Stimulated activated CD8-positive, alpha-beta memory T cell treated with anti-CD3 and anti-CD28 coated beads, Interleukin-4, amount 100 ng/mL, for 48 hours (primary cell): ENCODE measurements around the gene SHANK1.
"Not testable (repeated sequence)": the region's sequence is repeated elsewhere in the genome, so short reads cannot be mapped to it uniquely, and the experiment has no call there.

Source experiments
- DNase-seq: peaks from one replicate; pipeline ENCODE4 v3.0.0-alpha.2; 2020

The SHANK1 gene

DNA sequence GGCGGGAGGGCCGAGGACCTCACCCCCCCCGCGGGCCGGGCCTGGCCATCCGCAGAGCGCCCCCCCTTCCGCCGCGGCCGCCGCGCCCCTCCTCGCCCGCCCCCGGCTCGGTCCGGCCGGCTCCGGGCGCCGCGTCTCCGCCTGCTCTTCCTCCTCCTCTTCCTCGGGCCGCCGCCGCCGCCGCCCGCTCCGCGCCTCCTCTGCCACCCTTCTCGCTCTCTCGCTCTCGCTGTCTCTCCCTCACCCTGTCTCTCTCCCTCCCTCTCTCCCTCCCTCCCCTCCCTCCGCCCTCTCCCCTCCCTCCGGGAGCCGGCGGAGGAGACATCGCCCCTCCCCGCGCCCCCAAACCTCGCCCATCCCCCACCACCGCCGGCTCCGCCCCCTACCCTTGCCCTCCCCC, at the start of gene SHANK1:
Gene SHANK1, minus strand, starts transcription at position 237 of the 400 bp plus-strand sequence. CDS start 2,883 bp downstream, outside the sequence.
- no peak for DNase-seq

DNA sequence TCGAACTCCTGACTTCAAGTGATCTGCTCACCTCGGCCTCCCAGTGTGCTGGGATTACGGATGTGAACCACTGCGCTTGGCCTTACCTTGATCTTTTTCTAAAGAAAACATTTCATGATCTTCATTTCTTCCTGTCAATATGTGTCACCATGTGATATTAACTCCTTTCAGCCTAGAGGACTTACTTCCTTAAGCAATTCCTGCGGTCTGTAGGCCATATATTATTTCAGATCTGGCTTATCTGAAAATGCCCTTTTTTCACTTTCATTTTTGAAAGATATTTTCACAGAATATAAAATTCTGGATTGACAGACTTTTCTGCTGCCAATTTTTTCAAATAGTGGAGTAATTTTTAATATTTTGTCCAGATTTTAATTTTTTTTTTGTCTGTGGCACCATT, 48.7 kb upstream of the SHANK1 start:
- no peak for DNase-seq

DNA sequence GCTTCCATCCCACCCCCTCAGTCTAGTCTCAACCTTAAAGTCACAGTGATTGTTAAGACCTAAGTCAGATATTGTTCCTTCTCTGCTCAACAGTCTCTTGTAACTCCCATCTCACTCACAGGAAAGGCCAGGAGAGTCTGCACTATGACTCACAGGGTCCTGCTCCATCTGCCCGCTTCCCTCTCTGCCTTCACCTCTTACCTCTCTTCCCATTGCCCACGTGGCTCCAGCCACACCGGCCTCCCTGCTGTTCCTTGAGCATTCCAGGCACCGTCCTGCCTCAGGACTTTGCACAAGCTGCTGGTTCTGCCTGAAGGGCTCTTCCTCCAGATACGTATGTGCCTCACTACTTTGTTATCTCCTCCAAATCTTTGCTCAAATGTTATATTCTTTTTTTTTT, 47.7 kb upstream of the SHANK1 start:
- DNase-seq, result not testable (repeated sequence)

DNA sequence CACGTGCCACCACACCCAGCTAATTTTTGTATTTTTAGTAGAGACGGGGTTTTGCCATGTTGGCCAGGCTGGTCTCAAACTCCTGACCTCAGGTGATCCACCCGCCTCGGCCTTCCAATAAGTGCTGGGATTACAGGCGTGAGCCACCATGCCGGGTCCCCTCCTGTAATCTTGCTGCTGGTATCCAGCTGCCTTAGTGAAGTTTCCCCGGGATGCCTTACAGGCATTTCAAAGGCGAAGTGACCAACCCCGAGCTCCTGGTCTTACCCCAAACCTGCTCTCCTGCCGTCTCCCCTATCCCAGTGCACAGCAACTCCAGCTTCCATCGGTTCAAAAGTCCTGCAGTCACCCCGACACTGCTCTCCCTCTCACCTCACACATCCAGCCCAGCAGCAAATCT, 47.1 kb upstream of the SHANK1 start:
- not testable (repeated sequence) for DNase-seq

DNA sequence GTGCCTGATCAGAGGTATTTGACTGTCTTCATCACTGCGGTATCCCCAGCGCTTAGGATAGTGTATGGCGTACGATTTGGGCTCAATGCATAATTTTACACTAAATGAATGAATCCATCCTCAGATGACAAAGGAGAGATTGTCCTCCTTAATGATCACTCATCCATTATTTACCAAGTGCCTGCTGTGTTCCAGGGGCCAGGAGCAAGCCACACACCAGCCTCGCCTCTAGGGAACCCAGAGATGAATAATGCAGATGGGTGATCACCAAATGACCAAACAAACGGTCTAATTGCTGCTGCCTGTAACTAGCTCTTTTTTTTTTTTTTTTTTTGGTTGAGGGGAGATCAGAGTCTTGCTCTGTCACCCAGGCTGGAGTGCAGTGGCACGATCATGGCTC, 44.8 kb upstream of the SHANK1 start:
- DNase-seq, result no peak

DNA sequence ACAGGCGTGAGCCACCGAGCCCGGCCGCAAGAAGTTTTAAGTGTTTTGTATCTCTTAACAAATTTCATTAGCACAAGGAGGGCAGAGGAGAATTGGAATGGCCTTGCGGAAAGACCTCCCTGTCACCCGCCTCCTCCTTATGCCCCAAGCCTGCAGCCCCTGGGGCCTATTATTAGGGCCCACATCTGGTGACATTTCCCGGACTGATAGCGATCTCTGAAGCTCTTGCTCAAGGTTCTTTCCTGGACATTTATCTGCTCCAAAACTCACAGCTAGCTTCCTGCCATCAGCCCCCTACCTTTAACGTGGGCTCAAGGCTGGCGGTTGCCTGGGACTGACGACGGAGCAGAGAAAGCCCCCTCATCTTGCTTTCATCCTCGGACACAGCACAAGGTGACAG, 43.9 kb upstream of the SHANK1 start:
- DNase-seq, result not testable (repeated sequence)

DNA sequence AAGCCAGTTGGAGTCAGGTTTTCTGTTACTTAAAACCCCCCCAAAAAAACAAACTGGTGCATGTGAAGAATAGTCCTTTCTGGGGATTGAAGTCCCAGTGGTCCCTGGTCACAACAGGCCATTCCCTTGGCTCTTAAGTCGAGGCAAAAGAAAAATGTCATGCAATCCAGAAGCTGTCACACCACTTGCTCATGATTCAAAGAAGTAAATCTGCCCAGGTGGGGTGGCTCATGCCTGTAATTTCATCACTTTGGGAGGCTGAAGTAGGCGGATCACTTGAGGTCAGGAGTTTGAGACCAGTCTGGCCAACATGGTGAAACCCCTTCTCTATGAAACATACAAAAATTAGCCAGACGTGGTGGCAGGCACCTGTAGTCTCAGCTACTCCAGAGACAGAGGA, 41.9 kb upstream of the SHANK1 start:
- not testable (repeated sequence) for DNase-seq

DNA sequence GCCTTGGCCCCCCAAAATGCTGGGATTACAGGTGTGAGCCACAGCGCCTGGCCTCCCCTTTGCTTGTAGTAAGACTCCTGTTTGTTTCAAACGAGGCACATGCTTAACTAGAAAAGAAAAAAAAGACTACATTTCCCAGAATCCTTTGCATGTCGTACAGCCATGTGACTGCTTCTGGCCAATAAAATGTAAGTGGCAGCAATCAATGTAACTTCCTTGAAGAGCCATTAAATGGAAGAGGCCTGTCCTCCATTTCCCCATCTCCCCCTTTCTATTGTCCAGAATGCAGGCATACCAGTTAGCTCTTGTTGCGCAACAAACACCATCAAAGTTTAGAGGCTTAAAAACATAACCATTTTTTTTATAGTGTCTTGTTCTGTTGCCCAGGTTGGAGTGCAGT, 40.3 kb upstream of the SHANK1 start:
- no peak for DNase-seq

DNA sequence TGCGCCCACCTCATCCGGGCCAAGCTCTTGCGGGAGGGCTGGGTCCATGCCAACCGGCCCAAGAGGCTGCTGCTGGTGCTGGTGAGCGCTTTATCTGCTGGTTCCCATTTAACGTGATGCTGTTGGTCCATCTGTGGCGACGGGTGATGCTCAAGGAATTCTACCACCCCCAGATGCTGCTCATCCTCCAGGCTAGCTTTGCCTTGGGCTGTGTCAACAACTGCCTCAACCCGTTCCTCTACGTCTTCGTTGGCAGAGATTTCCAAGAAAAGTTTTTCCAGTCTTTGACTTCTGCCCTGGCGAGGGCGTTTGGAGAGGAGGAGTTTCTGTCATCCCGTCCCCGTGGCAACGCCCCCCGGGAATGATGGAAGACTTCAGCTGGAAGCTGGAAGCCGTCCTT, 39.5 kb upstream of the SHANK1 start:
- not testable (repeated sequence) for DNase-seq

DNA sequence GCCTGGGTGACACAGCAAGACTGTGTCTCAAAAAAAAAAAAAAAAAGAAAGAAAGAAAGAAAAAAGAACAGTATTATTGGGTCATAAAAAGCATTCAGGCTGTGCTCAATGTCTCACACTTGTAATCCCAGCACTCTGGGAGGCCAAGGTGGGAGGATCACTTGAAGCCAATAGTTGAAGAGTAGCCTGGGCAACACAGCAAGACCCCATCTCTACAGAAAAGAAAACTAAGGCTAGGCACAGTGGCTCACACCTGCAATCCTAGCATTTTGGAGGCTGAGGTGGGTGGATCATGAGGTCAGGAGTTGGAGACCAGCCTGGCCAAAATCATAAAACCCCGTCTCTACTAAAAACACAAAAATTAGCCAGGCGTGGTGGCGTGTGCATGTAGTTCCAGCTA, 38.0 kb upstream of the SHANK1 start:
- DNase-seq, result not testable (repeated sequence)

DNA sequence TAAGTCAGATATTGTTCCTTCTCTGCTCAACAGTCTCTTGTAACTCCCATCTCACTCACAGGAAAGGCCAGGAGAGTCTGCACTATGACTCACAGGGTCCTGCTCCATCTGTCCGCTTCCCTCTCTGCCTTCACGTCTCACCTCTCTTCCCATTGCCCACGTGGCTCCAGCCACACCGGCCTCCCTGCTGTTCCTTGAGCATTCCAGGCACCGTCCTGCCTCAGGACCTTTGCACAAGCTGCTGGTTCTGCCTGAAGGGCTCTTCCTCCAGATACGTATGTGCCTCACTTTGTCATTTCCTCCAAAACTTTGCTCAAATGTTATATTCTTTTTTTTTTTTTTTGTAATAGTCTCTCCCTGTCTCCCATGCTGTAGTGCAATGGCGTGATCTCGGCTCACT, 36.6 kb upstream of the SHANK1 start:
- not testable (repeated sequence) for DNase-seq

DNA sequence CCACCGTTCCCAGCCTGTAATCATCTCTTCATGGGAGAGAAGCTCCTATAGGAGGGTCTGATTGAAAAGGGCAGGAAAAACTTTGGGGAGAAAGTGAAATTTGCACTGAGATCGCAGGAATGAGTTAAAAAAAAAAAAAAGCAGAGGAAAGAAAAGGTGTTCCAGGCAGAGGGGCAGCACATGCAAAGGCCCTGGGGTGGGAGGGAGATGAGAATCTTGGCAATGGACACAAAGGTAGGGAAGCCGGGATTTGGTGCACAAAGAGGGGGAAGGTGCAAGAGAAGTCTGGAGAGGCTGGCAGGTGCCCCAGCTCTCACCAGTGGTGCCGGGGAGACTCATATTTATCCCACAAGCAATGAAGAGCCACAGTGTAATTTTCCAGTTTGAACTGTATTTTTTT, 34.3 kb upstream of the SHANK1 start:
- DNase-seq, result no peak

DNA sequence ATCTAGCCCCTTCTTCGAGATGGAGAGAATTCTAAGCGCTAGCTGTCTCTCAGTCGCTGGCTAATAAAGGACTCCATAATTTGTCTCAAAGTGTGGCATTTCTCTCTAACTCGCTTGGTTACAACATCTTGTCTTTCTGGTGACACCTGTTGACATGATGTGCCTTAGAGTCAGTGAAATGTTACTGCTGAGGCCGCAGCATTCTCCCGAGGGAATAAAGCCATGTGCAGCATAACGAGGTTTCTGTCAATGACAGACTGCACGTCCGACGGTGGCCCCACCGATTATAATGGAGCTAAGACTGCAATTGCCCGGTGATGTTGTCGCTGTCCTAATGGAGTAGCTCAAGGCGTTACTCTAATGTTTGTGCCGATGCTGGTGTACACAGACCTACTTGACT, 30.4 kb upstream of the SHANK1 start:
- DNase-seq, result no peak

DNA sequence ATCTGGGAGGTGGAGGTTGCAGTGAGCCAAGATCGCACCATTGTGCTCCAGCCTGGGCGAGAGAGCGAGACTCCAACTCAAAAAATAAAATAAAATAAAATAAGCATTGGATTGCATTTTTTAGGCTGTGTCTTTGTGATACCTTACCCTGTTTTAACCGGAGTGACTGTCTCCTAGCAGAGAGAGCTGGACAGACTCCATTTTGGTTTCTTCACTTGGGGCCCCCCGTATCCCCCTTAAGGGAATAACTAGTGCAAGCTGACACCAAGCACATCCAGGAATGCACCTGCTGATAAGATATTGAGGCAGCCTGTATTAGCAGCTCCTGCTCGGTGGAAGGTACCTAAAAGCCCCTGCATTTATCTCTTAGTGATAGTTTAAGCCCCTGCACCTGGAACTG, 29.9 kb upstream of the SHANK1 start:
- no peak for DNase-seq

DNA sequence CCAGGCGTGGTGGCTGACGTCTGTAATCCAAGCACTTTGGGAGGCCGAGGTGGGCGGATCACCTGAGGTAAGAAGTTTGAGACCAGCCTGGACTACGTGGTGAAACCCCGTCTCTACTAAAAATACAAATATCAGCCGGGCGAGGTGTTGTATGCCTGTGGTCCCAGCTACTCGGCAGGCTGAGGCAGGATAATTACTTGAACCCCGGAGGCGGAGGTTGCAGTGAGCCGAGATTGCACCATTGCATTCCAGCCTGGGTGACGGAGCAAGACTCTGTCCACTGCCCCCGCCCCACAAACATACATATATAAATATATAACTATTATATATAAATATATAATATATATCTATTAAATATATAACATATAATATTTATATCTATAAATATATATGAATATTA, 27.5 kb upstream of the SHANK1 start:
- not testable (repeated sequence) for DNase-seq

DNA sequence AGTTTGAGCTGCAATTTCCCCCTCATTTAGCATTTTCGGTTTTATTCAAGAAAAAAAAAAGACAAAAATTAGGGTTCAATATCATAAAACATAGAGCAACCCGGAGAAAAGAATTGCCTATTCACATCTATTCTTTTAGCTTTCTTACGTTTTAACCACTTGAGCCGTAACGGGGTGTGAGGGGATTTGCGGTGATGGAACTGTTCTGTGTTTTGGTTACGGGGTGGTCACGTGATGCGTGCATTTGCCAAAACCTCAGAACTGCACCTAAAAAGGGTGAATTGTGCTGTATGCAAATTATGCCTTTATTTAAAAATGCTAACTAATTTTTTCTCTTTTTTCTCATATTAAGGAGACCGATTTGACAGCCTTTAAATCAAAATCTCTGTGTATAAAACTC, 25.6 kb upstream of the SHANK1 start:
- no peak for DNase-seq

DNA sequence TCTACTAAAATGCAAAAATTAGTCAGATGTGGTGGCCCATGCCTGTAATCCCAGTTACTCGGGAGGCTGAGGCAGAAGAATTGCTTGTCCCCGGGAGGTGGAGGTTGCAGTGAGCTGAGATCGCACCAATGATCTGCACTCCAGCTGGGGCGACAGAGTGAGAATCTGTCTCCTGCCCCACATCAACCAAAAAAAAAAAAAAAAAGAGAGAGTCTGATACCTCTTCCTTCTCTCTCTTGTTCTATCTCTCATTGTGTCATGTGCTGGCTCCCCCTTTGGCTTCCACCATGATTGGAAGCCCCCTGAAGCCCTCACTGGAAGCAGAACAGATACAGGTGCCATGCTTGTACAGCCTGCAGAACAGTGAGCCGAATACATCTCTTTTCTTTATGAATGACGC, 23.9 kb upstream of the SHANK1 start:
- DNase-seq, result no peak

DNA sequence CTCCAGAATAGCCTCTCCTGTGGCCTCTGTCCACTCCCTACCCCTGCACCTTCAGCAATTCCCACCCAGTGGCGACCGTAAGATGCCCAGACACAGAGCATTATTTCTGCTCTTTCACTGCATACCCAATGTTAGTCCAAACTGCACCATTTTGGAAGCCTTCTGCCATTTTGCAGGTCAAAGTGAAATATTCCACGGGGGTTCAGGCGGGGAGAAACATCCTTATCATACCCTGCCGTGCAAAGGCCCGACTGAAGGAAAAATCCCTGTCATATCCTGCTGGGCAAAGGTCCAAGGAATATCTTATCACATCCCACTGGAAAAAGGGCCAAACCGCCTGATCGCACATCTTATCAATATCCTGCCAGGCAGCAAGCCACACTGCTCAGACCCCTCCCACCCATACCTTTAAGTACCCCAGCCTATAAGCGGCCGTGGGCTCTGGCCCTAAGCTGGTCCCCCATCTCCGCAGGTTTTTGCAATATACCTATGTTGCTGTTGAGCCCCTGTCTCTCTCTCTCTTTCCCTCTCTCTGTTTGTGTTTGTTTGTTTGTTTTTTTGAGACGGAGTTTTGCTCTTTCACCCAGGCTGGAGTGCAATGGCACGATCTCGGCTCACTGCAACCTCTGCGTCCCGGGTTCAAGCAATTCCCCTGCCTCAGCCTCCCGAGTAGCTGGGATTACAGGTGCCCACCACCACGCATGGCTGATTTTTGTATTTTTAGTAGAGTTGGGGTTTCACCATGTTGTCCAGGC, 21.8 kb upstream of the SHANK1 start:
- no peak for DNase-seq

DNA sequence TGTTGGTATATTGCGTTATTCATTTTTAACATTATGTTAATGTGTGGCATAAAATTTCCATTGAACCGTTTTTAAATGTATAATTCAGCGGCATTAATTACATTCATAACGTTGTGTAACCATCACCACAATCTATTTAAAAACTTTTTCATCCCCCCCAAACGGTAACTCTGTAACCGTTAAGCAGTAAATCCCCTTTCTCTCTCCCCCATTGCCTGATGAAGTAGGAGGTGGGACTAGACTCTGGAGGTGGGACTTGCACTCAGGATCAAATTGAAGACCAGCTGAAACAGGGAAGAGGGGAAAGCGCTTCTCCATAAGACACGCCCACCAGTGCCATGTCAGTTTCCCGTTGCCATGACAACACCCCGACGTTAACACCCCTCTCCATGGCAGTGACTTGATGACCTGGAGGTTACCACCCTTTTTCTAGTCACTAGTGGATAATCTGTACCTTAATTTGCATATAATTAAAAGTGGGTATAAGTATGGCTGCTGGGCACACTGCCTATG, 20.4 kb upstream of the SHANK1 start:
- DNase-seq, result no peak

DNA sequence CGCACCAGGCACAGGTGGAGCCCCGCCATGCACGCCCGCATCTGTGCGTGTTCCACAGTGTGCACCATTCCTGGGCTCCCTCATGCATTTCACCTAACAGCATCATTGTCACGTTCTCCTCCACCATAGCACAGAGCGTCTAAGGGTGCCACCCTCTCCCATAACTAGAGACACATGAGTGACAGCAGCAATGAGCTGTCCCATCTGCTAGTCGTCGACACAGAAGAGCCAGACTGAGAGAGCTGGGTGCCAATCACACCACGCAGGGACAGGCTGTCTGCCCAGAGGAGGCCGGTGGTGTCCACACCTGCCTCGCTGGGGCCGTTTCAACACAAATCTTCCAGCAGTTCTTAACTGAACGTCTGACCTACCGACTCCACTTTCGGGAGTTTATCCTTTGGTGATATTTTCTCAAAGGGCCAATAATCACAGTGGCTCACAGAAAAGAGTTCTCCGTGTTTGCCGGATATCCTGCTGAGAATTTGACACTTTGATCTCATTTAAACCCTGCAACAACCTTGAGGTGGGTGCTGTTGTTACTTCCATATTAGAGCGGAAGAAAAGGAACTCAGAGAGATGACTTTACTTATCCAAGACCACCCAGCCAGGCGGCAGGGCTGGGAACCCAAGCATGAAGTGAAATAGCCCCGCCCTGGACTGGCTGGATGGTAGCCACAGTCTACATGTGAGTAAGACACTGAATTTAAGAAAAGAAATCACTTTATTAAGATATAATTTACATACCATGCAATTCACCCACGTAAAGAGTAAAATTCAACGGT, 19.7 kb upstream of the SHANK1 start:
- no peak for DNase-seq

DNA sequence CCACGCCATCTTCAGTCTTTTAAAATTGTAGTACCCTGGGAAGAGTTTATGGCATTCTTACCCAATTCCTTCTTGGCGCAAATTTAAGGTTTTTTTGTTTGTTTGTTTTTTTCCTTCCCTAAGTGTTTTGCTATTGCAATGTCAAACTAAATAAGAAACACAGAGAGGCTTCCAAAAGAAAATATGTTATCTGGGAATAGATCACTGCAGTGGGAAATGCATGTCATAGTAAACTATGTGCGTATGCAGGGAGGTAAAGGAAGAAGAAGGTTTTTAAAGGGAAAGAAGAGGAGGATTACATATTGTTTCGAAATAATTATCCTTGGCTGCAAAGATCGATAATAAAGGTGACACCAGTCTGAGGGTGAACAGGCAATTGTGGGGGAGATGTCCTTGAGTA, 16.7 kb upstream of the SHANK1 start:
- DNase-seq, result no peak

DNA sequence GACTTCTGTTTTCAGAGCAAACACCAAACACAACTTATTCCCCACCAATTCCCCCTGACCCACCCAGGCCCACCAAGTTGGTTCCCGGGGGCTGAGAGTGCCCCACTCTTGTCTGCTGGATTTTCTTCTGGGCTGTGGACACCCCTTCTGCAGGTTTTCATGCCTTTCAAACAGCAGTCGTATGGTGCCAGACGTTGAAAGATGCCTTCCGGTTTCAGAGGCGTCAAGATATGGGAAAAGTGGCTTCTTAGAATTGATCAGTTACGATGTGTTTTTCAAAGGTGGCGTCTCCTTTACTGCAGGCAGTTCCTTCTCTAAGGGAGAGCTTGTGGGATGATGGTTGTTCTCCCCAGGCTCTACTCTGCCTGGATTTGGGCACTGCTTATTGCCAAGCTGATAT, 16.3 kb upstream of the SHANK1 start:
- no peak for DNase-seq

DNA sequence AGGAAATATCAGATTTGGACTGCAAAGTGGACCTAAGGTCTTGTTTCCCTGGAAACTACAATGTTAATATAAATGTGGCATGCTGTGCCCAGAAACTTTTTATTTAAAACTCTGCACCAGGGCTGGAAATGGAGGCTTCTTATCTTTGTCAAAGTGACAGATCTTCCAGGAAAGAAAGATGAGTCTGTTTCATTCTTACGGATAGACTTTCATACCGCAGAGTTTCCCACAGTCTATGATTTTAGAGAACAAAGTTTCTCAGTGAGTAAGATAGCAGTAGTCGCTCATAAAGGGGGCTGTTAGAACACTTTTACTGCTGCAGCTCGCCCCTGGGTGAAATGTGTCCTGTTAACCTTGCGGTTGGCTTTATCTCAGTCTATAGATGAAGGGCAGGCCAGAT, 10.3 kb upstream of the SHANK1 start:
- DNase-seq, result no peak

DNA sequence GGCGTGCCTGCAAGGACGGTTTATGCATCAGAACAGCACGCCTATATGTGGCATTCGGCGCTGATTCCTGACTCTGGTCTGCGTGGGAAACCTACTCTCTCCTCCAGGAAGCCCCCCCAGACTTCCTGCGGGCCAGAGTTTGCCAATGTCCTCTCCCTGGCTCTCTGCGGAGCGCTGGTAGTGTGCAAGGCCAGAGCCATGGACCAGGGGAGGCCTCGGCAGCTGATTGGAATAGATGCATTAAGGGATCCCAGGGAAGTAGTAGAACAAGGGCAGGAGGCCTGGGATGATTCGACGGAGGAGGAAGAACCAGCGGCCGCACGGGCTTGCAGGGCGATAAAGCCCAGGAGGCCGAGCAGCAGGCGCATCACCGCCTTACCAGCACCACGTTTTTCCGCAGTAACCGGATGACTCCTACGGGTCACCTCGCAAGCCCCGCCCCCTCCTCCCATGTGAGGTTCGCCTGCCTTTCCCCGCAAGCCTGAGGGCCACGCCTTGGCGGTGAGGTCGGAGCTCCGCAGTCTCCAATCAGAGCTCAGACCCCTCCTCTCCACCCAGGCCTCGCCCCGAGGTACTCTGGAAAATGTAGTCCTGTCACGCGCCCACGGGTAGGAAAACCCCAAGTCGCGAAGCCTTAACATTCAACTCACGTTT, 8.6 kb upstream of the SHANK1 start:
- peak; percentile 90 for DNase-seq
